Fibroblast of gingiva (primary cell): Measurements from ENCODE around the gene GRIK4.
A peak's percentile ranks its signal among the peaks of the same experiment; 100 is the strongest.

Source experiments
- DNase-seq: peaks from one replicate; pipeline ENCODE4 v3.0.0-alpha.2; 2011; ENCODE audit warnings: low read depth

The GRIK4 gene

DNA sequence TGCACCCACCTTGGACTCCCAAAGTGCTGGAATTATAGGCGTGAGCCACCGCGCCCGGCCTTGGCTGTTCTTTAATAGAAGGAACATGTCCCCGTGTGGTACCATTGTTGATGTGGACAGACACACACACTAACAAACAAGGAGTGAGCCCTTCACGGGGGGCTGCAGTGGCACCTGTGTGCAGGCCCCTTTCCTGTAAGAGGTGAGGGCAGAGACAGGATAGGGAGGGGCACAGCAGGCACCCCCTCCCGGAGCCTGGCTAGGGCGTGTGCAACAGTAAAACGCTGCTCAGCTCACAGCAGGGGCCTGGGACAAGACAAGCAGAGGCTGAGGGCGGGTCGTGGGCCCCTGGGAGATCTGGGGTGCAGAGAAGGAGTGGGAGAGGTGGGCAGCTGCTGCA is 37.8 kb downstream of the GRIK4 start:
- DNase-seq: no peak

DNA sequence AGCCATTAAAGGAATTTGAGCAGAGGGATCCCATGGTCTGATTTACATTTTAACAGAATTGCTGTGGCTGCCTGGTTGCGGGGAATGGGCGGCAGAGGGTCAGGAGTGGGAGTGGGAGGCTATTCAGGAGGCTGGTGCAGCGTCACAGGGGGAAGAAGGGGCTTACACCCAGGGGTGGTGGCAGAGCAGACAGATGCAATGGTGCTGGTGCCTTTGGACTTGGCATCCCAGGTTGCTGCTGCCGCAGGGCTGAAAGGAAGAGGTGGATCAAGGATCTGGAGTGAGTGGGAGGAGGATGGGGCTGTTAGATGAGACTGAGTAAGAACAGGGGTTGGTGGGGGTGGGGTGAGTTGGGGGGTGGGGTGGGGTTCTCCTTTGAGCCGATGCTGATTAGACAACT is 38.5 kb downstream of the GRIK4 start:
- DNase-seq: no peak

DNA sequence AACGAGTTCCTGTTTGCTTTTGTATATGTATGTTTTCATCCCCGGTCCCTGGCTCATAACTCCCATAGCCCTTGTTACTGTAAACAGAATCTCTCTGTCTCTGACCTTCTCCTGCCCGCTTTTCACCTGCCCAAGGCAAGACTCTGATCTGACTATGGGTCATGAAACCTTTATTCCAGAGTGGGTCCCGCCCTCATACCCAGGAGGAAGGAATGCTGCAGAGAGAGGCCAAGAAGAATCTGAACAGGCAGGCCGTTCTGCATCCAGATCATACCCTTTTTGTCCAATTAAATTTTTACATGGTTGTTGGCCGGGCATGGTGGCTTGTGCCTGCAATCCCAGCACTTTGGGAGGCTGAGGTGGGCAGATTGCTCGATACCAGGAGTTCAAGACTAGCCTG is 39.6 kb downstream of the GRIK4 start:
- no peak for DNase-seq

DNA sequence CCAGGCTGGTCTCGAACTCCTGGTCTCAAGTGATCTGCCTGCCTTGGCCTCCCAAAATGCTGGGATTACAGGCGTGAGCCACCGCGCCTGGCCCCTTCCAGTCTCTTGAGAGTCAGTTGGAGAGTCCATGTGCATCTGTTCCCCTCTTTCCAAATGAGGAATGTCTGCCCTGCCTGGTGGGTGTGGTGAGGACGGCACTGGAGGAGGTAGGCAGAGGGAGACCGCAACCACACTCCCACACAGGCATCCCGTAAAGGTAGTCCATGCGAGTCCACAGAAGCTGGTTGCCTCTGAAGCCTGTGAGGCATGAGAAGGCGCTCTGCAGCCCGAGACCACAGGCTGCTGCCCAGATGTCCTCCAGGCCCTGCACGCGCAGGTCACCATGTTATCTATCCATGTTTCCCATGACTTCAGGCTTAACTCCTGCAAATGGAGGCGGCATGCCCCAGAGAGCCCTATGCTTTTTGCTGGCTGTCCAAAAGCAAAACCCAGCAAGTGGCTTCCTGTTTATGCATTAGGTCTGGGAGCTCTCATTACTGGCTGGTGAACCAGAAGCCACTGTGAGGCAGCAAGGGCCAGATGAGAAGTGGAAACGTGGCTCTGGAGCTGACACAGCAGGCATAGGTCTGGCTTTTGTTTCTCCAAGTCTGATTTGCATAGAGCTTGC is 43.4 kb downstream of the GRIK4 start:
- no peak for DNase-seq

DNA sequence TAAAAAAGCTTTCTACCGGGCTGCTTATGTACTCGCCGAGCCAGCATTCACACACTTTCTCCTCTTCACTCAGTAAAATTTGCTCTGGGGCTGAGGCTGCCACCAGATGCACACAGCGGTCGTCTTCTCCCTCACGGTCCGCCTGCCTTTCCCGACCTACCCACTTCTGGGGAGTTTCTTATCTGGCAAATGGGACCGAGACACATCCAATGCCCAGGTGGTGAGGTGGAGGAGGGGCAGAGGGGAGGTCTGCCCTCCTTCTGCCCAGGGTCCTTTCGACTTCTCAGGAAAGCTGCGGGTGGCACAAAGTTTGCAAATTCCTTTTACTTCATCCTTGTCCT is 43.9 kb downstream of the GRIK4 start:
- no peak for DNase-seq

DNA sequence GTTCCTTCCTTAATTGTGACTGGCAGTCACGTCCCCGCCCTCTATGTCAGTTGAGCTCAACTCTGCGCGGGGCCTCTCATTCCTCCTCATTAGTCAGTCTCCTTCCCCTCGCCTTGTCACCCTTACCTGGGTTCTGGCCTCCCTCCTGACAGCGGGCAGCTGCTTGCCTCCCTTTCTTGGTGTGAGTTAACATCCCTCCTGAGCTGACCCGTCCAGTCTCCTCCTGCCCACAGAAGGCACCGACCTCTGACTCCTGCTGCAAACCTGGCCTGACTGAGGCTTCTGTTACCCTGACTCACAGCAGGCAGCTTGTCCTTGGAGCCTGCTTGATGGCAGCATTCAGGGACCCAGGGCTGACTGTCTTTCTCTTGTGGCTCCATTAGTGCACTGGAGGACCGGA is 45.2 kb downstream of the GRIK4 start:
- no peak for DNase-seq

DNA sequence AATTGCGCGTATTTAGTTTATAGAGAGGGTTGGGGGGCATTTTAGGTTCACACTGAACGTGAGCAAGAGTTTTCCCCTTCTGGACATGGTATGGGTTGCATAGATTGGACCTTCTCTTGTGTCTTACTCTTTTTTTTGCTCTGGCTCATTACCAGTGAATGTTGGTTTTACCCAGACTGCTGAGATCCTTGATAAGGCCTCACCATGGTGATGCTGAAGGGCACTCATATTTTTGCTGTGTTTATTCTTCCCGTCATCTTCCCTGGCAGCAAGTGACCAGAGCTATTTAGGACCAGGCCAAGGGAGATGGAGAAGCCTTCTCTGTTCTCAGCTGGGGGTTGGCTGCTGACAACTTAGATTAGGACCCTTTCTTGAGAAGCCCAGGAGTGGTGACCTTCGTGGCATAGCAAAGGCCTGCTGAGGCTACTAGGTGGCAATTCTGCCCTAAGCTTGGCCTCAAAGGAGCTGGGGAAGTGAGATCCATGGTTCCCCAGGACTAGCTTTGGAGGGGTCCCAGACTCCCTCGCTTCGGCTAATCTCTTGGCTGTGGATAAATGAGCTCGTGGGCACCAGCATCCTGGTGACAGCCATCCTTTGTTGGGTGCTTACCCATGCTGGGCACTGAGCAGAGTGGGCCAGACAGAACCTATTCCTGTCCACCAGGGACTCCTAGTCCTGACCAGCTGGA is 47.3 kb downstream of the GRIK4 start:
- no peak for DNase-seq

DNA sequence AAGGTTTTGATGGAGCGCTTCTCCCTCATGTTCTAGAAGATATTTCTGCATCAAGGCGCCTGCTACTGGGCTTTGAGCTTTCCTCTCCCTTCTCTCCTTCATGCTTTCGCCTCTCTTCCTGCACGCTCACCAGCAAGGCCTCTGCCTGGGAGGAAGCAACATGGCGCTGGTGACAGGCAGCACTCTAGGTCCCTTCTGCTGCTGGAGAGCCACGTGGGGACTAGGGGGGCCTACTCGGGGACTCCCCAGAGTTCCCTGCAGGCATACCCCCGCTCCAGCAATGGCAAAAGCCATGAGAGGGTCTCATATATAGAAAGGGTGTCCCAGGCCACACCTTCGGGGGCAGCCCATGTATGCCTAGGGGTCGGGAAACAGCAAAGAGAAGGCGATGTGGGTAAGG is 49.7 kb downstream of the GRIK4 start:
- DNase-seq: no peak

DNA sequence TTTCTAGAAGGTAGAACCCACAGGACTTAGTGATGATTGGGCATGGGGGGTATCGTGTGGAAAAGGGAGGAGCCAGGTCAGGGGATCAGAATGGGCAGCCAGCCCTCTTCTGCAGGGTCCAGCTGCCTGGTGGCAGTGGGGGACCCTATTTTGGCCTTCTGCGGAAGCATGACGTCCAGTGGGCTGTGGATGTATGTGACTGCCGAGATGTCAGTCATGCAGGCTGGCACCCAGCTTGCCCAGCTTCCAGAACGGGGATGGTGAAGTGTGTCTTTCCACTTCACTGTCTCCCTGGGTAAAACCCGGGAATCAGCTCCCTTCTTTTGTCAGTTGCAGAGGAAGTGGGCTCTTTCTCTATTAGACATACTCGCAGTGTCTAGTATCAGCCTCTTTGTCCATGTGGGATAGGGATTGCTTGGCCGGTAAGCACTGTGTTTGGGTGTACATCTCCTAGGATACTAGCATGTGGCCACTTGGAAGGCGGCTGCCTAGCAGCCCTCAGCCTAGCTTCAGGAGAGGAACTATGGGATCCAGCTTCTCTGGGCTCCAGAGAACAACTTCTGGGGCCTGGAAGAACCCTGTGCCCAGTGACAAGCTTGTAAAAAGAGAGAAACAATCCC is 51.4 kb downstream of the GRIK4 start:
- no peak for DNase-seq

DNA sequence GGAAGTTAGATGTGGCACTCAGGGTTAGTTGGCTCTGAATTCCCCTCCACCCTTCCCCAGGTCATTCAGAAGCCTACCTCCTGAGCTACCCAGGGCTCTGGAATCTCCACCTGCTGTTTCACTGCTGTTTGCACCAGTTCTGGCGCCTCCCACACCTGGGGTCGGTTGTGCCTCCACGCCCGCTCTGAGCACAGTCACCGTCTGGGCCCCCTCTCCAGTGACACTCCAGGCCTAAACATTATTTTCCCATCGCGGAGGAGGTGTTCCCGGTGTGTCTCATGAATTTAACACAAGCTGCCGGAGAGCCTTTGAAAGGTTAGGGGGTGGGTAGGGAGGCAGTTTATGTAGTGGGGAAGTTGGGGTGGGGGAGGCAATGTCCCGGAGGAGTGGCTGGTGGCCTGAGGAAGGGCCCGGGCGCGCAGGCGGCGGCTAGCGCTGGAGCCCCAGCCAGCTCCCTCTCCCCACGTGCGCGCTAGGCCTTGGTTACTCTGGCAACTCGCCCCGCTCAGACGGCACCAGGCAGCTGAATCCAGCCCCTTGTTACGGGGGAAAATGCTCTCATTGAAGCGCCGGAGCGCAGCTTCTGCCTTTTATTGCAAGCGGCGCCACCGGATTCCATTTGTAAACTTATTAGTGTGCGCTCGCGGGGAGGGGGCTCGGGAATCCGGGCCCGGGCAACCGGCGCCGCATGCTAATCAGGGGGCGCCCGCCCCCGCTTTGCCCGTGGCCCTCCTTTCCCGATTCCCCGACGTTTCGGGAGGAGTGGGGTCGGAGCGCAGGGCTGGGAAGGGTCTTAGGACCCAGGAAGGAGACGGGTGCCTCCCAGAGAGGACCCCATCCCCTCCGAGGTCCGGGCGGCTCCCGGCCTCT is 52.4 kb downstream of the GRIK4 start:
- no peak for DNase-seq

DNA sequence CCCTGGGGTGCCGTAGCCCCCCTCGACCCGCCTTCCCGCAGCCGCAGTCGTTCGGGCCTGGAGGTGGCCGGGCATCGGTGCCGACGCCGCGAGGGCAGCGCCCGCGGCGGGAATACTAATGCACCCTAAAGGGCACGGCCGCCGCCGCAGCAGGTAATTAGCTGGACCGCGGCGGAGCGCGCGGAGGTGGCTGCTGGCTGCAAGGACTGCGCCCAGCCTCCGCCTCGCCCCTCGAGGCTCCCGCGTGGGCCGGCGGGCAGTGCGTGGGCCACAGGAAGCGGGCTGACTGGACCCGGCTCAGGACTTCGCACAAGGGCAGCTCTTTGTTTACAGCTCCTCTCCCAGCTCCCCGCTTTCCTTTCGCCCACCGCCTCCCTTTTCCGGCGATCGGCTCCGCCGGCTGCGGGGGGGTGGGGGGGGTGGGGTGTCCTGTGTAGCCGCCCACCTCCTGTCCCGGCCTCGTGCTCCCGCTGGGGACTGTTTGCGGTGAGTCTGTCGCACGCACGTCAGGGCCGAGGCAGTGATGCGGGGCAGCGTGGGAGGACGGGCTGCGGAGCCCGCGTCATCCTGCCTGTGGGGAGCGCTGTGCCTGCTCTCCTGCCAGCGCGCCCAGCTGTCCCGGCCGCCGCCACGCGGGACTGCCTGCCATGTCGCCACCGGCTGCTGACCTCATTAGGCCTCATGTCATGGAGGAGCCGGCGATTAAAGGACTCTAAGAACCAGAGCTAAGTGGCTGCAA is 53.2 kb downstream of the GRIK4 start:
- DNase-seq: peak; percentile 36

DNA sequence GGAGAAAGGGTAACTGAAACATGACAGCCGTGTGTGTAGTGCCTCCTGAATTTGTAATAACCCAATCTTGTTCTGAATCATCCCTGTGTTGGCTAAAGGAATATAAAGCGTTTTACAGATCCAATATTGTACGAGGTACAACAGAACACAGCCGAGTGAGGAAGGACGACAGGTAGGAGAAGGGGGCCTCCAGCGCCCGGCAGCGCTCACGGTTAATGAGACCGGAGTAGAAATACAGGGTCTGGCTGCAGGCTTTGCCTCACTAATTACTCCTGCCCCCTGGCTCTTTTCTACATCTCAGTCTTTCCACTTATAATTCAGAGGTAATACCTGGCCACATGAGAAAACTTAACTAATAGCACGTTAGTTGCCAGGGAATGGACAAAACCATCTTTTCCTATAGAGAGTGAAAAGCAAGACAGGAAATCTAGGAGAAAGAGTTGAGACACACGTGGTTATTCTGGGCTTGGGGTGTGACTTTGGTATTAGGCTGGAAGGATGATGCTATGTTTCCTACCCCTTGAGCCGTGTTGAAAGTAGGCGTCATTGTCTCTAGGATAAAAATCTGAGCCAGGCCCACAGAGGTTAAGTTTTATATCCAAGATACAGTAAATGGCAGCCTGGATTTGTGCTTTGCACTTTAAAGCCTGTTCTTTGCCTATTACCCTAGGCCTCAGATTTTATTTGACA is 54.1 kb downstream of the GRIK4 start:
- no peak for DNase-seq

DNA sequence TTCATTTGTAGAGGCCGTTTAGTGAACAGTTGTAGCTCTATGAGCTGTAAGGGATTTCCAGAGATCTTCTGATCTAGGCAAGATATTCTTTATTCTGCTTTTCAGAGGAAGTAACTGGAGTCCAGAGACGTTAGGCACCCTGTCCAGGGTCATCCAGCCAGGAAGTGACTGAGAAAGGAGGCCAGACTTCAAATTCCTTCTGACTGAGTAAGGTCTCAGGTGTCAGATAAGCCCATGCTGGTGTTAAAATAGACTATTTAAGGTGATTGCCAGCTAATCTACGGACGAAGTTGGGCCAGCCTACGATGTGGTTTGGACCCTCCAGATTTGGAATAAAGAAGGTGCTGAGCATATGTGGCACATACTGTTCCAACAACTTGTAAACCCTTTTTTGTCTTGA is 54.6 kb downstream of the GRIK4 start:
- DNase-seq: no peak

DNA sequence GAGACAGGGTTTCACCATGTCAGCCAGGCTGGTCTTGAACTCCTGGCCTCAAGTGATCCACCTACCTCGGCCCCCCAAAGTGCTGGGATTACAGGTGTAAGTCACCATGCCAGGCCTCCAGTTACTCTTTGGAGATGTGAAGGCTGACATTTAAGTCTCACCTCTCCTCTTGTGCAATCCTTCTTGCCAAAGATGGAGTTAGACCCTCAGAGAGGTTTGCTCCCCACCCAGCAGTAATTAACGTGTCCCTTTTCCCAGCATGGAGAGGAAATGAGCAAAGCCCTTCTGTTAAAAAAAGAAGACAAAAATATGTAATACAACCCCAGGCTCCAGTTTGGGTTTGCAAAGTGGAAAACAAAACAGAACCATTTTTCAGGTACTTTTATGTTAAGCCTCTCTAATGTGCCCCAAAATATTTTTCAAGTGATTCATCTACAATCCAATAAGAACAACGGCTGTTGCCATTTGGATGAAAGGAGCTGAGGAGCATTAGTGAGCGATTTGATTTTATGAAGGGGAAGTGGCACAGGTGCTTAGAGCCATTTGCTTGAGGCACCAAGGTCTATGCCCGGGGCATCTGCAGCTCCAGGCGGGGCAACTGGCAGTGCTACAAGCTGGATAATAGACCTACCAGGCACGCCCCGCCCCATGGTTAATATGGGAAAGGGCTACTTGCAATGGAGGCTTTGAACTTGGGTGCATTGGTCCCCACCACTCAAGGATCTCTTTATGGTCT is 57.2 kb downstream of the GRIK4 start:
- no peak for DNase-seq

DNA sequence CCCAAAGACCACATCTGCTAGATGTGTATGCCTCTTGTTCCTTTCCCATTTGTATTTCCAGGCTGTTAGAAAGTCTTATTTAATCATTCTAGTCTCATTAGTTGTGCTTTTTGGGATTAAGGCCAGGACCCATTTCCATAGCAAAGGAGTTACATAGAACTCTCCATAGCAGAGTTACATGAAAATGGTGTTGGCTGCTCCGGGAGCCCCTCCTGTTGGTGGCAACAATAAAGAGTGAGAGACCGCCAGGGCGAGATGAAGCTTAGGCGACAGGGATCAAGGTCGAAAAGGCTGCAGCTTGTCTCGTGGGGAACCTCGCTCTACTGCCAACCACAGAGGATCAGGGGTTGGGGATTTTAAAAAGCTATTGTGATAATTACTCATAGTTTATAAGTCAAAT is 58.3 kb downstream of the GRIK4 start:
- DNase-seq: no peak

DNA sequence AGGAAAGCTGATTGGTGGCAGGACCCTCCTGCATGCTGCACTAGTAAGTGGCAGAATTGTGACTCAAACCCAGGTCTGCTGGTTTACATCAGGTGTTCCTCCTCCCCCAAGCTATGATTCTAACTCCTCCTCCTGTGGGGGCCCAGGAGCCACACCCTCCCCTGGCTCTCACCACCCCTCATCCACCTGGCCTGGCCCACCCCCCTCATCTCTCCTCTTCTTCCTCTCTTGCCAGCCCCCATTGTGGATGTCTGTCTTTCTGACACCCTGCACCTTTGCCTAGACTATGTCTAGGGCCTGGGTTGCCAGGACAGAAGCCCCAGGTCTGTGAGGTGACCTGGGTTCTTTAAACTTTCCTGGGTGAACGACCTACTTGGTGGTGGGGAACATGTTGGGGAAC is 59.9 kb downstream of the GRIK4 start:
- DNase-seq: no peak

DNA sequence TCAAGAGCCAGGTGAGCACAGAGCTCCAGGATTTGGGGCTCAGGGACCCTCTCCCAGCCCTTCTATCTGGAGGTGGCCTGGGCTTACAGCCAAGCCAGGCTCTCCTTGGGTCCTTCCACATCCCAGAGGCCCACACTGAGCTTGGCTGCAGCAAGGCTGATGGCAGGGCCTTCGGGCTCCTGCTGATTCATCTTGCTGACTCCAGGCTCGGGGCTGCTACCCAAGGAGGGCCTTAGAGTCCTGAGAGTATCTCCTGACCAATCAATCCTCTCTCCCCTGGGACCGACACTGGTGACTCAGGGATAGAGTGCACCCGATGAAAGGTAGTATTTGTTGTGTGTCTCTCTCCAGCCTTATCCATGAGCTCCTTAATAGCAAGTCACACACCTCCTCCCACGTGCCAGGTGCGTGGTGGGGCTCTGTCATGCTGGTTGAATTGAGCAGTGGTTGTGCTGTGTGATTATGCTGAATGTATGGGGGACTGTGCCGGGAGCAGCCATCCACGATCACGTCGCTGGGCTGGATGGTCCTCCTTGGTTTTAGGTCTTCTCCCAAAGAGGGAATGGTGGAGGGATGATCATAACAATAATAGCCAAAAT is 62.3 kb downstream of the GRIK4 start:
- DNase-seq: no peak

DNA sequence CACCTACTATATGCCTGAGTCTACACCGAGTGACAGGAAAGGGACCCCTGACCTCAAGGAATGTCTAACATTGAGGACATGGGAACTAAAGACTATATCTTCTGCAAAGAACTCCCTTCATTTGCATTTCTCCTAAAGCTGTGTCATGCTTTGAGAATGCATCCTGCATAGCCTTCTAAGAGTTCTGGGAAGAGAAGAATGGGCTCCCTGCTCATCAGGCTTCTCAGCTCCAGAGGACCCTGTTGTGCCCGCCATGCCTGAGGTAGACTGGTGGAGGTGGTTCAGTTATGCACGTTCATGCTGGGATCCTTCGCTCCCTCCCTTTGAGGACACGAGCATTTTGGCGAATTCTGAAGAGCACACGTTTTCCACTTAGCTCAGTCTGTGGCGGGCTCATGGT is 63.3 kb downstream of the GRIK4 start:
- DNase-seq: no peak

DNA sequence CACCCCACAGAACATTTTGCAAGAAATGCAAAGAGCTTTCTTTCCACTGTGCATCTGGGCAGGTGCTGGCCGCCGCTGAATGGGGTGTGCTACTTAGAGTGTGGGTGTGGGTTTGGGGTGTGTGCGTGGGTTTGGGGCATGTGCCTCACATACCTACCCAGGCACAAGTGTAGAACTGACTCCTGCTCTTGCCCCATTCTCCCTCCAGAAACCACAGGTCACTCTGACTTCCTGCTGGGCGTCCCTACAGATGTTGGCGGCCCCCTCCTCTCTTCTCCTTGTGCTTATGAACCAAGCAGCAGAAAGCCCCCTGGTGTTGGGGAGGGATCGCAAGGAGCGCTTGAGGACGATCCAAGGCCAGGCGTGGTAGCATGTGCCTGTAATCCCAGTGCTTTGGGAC is 63.9 kb downstream of the GRIK4 start:
- no peak for DNase-seq

DNA sequence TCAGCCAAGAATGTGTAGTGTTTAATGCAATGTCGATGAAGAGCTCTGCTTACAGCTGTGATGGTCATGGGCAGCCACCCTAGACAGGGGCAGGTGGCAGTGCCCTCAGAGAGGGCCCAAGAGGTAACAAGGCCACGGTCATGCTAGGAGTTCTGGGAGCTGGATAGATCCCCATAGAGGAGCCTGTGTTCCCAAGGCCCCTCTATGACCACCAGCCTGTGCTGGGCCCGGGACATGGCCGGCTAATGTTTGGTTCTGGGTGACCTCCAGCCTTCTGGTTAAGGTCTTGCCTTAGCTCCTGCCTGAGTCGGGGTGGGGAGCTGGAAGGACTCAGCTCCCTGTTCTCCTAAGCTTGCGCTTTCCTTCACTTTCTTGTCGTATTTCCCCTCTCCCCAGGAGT is 65.1 kb downstream of the GRIK4 start:
- DNase-seq: no peak
